Hematopoietic multipotent progenitor cell (in vitro differentiated cells): ENCODE results near the gene ADAMTS13. TPM values are rescaled to one million over a fixed set of nuclear protein-coding genes. Genes with fewer than 3 reads are reported as not detected.
A peak's percentile ranks its signal among the peaks of the same experiment; 100 is the strongest.
"Not testable (repeated sequence)": the region's sequence is repeated elsewhere in the genome, so short reads cannot be mapped to it uniquely, and the experiment has no call there.

Source experiments
- DNase-seq, 3 donors: peaks; one replicate each; pipeline ENCODE4 v3.0.0-alpha.2; 2011 to 2015; ENCODE audit warnings: low read depth in 2 of 3, low spot score in 2 of 3
- total RNA-seq: library from RNA; depleted of rRNA; stranded (reverse); fragments of >200 nt; gene quantifications from one replicate; pipeline ENCODE4 v1.2.3, GENCODE V29; 2012

The ADAMTS13 gene
- total RNA-seq, 1 donor = 1.6 TPM

DNA sequence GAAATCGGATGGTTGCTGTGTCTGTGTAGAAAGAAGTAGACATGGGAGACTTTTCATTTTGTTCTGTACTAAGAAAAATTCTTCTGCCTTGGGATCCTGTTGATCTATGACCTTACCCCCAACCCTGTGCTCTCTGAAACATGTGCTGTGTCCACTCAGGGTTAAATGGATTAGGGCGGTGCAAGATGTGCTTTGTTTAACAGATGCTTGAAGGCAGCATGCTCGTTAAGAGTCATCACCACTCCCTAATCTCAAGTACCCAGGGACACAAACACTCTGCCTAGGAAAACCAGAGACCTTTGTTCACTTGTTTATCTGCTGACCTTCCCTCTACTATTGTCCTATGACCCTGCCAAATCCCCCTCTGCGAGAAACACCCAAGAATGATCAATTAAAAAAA lies 30.7 kb upstream of the ADAMTS13 start:
- not testable (repeated sequence) for DNase-seq

- DNase-seq = not testable (repeated sequence)
These were observed 29.9 kb upstream of the ADAMTS13 start for GRCh38 chr9:133392308-133392707.

- DNase-seq = no peak
These were observed 28.8 kb upstream of the ADAMTS13 start for GRCh38 chr9:133393399-133393798.

DNA sequence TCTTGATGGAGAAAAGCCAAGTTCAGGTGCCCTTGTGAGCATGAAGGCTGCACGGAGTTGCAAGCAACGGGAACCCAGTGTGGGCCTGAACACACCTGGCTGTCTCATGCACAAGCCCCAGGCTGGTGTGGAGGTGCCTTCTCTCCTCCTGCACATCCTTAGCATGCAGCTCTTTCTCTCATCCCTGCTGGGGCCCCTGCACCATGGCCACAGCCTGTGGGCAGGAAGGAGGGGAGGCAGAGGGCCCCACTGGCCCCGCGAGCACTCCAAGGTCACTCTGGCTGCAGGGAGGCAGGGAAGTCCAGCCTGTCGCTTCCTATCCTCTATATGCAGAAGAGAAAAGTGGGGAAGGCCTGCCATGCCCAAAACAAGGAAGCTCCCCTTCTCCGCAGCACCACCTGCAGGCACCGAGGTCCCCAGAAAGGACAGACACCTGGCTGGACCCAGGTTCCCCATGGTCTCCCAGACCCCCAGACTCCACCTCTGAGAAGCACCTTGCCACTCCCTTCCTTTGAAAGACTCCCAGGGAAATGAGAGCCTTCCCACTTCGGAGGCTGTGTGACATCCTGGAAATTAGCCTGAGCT lies 27.4 kb upstream of the ADAMTS13 start:
- no peak for DNase-seq

- DNase-seq = peak in 1 of 3 donors; percentile 20
These were observed 25.2 kb upstream of the ADAMTS13 start for GRCh38 chr9:133396952-133397351.

DNA sequence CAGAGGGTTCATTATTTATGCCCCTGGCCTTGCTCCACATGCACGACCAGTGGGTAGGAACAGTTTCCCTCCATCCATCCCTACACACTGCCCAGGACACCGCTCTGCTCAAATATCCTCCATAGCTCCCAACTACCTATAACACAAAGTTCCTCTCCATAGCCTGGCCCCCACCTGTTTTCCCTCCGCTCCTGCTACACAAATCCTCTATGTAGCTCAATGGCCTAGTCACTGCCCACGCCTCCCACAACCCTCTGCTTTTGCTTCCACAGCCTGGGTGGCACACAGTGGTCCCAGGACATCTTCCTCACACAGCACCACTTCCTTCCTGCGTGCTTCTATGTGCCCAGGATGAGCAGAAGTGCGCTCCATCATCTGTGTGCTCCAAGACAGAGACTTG lies 24.8 kb upstream of the ADAMTS13 start:
- no peak for DNase-seq

DNA sequence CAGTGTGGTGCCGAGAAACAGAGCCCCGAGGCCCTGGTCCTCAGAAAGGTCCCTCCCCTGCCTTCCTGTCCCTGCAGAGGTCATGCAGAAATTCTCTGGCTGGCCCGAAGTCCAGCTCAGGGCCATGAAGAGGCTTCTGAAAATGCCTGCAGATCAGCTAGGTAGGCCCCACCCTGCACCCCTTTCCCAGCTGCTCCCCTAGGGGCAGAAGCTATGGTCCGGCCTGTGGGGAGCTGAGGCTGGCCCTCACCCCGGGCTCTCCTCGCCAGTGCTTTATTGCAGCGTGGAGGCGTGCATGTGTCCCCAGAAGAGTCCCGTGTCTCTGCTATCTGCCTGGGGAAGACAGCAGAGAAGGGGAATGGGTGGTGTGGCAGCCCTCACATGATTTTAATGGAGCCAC lies 24.3 kb upstream of the ADAMTS13 start:
- no peak for DNase-seq

DNA sequence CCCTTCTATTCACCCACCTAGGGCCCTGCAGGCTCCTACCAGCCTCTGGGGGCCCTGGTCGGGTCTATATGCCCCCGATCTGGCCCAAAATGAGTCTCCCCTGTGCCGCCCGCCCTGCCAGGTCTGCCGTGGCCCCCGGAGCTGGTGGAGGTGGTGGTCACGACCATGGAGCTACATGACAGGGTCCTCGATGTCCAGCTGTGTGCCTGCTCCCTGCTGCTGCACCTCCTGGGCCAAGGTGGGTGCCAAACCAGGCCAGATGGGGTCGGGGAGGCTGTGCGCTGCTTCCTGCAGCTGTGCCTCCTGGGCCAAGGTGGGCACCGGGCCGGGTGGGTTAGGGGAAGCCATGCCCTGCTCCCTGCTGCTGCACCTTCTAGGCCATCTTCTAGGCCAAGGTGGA lies 21.9 kb upstream of the ADAMTS13 start:
- DNase-seq = no peak

DNA sequence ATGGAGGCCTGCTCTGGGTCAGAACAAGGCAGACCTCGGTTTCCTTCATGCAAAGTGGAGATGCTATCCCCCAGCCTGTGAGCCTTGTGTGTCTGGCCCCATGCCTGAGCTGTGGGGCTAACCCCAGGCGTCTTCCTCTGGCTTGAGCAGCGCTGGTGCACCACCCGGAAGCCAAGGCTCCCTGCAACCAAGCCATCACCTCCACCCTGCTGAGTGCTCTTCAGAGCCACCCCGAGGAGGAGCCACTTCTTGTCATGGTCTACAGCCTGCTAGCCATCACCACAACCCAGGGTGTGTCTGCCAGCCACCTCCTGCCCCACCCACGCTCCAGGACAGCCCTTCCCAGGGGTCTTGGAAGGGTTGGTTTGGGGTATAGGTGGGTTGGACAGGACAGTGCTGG lies 20.6 kb upstream of the ADAMTS13 start:
- DNase-seq = no peak

DNA sequence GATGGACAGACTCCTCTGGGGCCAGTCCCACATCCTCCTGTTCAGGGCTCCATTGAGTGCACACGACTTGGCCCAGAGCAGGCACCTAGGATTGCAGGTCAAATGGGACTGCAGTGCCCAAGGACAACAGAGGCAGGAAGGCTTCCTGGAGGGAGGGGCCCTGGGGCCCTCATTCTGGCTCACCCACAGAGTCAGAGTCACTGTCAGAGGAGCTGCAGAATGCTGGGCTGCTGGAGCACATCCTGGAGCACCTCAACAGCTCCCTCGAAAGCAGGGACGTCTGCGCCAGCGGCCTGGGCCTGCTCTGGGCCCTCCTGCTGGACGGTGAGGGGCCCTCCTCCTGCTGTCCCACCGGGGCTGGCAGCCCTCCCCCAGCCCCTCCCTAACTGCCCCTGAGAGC lies 19.5 kb upstream of the ADAMTS13 start:
- no peak for DNase-seq

DNA sequence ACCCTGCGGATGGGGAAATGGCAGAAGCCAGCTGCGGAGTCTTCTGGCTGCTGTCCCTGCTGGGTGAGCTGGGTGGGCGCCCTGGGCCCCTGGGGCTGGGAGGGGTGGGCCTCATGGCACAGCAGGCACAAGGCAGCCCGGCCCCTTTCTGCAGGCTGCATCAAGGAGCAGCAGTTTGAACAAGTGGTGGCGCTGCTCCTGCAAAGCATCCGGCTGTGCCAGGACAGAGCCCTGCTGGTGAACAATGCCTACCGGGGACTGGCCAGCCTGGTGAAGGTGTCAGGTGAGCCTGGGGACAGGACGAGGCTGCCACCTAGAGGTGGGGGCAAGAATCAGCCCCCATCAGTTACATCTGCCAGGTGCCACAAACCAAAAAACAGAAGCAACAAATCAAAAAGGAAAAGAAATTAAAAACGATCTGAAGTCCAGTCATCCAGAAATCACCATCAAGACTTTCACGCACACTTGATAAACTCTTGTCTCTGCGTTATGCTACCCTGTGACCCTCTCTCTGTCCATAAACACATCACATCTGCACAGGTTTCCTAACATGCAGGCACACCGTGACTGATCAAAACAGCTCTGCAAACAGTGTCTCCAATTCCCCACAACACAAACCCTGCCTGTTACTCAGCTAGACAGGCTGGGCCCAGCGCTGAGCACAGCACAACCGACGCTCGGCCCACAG lies 18.3 kb upstream of the ADAMTS13 start:
- peak; percentile 28 to 60 (median 54) for DNase-seq

GRCh38 chr9:133404454-133405002 lies 17.6 kb upstream of the ADAMTS13 start:
- DNase-seq = no peak

DNA sequence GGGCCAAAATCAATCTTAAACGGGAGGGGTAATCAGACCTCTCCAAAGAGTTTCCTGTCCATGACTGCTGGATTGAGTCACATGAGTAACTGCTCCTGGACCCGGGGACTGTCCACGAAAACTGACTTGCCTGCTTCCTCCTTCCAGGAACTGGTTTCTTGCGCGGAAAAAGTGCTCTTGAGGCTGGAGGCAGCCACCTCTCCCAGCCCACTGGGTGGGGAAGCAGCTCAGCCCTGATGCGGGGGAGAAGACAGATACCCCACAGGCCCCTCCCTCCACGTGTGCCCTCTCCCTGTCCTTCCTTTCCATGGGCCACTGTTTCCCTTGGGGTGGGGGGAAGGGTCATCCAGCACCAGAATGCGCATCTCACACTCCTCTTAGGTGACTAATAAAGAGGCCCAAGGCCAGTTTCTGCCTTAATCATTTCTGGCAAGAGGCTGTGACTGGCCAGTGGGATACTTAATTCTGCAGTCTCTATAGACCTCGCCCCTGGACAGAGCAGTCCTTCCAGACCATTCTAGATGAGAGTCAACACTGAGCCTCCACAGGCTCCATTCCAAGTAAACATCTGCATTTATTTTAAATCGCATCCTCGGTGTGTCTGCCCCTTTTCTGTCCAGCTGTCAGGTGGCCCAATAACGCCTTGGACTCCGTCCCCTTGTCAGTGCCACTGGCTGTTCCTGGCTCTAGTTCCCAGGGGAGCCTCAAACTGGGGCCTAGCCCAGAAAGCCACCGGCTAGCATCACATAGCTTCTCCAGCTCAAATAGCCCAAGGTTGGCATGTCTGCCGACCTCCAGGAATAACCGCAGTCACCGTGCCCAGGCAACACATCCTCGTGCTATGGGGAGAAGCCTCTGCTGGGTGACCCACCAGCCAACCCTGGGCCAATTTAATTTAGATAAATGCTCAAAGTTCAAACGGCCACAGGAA lies 16.4 kb upstream of the ADAMTS13 start:
- DNase-seq = no peak

DNA sequence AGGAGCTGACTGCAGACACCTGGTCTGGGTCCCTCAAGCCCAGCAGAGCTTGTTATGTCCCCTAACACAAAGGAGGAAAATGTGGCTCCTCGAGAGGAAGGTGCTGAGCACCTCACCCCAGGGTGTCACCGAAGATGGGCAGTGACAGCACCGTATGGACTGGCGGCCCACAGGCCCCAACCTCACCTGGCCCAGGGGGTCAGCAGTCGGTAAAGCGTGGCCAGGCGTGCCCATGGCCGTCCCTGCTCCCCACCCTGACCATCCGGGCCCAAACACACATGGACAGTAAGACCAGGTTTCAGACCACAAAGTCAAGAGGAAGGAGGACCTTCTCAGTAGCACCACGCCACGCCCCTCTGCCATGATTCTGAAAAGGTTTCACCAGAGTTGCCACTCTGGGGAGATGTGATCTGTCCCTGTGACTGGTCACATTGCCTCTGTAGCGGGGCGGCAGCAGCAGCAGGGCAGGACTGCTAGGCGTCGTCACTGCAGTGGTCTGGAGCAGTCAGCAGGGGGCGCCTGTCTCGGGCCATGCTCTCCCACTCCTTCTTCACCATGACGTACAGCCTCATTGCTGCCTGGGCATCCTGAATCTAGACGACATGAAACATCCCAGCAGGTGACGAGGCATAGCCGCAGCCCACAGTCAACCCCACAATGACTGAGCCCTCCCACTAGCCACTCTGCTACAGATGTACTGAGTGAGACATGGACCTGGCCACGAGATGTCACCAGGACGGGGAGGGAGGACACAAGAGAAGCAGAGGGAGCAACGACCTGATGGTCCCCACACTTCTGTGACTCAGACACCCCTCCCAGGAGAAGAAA lies 15.5 kb upstream of the ADAMTS13 start:
- DNase-seq = peak; percentile 65 to 83 (median 77)

DNA sequence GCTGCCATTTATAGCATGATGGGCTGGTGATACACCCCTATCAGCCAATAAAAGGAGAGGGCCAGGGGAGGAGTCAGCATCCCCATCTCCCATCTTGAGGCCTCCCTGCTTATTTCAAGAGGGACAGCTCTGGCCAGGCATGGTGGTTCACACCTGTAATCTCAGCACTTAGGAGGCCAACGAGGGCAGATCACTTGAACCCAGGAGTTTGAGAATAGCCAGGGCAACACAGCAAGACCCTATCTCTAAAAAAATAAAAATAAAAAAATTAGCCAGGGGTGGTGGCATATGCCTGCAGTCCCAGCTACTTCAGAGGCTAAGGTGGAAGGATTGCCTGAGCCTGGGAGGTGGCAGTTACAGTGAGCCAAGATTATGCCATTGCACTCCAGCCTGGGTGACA lies 14.1 kb upstream of the ADAMTS13 start:
- no peak for DNase-seq

- peak in 2 of 3 donors; percentile 30 to 53 for DNase-seq
These were observed 7.0 kb upstream of the ADAMTS13 start for GRCh38 chr9:133415170-133415569.

DNA sequence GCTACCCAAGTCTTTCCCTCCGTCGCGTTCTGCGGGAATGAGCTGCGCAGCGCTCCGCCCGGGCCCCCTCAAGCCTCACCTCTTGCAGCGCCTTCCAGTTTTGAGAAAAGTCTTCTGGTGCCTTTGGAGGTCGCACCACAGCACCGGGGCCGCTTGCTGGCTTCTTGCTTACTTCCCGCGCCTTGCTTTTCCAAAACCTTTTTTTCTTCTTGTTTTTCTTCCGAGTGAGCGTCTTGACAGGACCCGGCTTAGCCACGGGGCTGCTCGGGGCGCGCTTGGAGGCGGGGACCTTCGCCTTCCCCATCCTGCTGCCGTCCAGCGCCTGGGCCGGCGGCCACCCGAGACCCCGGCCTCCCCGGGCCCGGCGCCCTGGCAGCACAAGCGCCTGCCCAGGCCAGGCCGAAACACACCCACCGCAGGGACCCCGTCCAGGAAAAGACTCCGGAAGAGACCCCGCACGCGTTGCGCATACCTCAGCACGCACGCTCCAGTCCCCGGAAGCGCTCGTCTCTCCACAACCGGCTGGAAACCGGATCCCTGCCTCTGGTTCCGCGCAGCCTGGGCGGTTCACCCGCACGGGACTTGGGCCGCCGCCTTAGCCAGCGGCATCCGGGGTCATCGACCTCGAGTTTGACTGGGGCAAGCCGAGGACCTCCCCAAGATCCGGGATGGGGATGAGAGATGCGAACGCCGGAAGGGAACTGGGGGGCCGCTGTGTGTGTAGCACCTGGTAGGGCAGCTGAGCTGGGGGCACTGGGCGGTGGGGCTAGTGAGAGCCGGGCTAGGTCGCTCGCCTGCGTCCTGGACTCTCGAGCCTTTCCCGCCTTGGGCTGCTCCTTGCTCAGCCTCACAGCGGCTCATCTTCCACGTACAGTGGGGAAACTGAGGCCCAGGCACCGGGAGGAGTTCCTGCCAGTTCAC lies 4.4 kb upstream of the ADAMTS13 start, which contains the start of gene REXO4:
Gene REXO4 (minus strand): TSS at position 470 of the 921 bp plus-strand sequence. CDS start 166 bp downstream, at position 304.
- peak; percentile 78 to 86 (median 84) for DNase-seq

GRCh38 chr9:133419005-133419404 lies 3.2 kb upstream of the ADAMTS13 start:
- no peak for DNase-seq

GRCh38 chr9:133420392-133420827 lies 1.8 kb upstream of the ADAMTS13 start:
- DNase-seq = peak in 2 of 3 donors; percentile 42 to 45
